ENCODE data around the gene TMEM212. TPM values are rescaled to one million over a fixed set of nuclear protein-coding genes. Genes with fewer than 3 reads are reported as not detected.

The TMEM212 gene
- total RNA-seq, 1 donor from 2014 or later, result not detected

DNA sequence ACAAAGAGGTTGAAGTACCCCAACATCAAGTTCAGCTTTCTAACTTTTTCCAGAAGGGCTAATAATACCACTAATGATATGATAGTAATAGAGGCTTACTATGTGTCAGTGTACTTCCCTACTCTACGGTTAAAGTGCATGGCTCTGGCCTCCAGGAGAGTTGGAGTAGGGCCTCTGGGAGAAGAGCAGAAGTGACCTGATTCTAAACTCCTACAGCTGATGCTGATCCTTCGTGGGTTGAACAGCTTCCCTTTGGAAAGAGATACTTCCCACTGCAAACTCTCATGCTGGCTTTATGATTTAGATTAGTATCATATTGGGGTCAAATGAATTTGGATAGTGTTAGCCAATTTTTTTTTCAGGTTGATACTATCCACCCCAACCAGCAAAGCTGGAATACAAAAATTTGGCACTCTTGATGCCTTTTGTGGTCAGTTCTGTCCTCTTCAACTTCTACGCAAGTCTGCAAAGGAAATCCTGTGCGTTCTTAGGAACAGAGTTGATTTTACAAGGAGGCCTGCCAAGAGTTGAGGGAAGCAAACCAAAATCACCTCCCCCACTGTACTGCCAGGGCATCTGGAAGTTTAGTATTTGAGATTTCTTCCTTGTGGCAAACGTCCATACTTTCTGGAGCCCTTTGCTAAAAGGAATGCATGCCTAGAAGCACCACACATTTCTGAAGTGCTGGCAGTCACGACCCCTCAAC lies 17.8 kb downstream of the TMEM212 start:
- peak; percentile 96 for DNase-seq

DNA sequence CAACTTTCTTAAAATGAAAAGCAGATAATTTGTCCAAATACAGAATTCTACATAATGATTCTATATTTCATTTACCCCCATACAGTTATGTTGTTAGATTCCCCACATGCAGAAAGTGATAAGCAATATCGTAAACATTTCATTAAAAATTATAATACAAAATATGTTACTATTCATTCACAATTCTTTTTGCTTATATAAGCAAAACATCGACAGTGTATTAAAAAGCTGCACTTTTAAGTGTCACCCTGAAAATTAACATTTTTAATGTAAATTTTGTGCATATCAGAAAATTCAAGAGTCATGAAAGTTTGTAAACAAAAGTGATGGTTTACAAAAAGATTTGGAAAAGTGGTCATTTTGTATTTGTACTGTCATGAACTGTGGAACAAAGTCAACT lies 19.2 kb downstream of the TMEM212 start:
- no peak for DNase-seq

DNA sequence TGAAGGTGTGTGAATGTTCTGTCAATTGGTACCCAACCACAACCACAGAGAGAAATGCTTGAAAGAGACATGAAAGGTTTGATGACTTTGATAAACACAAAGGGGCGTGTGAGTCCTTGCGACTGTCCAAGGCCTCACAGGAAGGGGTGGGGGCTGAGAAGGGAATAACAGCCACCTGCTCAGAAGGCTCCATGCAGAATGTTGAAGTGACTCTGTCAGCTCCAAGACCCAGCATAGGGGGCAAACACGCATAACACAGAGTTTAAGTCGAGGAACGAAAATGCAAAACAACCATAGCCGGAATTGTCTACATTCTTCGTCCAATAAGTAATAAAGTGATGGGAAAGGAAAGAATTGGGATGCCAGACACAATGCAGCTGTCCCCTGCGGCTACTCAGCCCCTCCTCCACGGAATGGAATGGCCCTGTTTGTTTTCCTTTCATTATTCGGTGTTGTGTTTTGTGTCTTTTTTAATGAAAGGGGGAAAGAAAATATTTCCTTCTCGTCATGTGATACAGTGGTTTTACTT lies 19.9 kb downstream of the TMEM212 start:
- peak; percentile 92 for DNase-seq

DNA sequence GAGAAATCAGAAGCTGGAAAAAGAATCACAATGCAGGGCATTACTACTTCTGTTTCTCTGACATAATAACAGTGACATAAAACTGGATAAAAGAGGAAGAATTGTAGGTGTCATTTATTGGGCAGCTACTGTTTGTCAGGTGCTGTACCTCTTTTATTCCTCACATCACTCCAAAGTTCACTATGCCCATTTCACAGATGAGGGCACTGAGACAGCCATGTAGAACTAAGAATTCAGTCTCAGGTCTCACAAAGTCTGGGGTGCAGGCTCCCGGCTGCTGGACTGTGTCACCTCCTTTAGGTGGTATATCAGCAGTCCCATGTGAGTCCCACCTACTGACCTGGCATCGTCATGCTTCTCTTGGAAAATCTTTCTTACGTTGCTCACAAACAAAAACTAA lies 20.8 kb downstream of the TMEM212 start:
- DNase-seq, result no peak

DNA sequence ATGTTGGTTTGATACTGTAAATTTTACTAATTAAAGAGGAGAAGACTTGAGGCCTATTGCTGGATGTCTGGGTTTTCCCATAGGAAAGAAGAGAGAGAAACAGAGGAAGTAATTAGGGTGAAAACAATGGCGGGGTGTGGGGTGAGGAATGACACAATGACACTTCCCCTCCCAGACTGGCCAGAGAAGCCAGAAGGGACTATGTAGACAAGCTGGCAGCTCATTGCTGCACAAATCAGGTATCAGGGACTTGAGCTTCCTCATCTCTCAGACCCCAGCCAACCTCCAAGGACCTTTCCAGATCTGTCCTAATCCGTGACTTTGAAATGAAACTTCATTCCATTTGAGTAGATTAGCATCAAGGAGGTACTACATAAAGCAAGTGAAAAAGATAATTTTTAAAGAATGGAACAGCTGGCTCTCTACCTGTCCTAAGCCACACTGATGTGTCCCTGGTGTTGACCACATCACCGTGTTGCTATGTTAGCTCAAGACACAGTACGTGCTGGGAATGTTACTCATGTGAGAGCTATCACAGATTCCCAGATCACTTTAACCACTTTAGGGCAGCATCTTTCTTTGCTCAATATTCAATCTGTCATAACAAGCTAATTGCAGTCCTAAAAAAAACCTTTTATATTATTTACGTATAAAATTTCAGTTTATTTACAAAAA lies 22.2 kb downstream of the TMEM212 start:
- DNase-seq, result peak; percentile 74

DNA sequence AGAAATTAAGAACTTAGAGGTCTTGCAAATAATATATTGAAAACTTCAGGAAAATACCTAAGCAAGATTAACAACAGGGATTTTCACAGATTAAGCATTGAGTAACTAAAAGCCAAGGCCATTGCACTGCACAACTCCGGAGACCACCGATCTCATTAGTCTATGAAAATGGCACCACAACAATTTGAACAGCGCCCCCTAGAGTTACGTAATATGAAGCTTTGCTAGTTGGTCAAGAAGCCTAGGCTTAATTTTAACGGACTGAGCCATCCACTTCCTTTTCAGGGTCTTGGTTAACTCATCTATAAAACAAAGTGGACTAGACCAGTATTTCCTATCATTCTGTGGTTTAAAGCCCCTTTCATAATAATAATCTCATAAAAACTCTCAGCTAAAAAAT lies 24.8 kb downstream of the TMEM212 start:
- no peak for DNase-seq

DNA sequence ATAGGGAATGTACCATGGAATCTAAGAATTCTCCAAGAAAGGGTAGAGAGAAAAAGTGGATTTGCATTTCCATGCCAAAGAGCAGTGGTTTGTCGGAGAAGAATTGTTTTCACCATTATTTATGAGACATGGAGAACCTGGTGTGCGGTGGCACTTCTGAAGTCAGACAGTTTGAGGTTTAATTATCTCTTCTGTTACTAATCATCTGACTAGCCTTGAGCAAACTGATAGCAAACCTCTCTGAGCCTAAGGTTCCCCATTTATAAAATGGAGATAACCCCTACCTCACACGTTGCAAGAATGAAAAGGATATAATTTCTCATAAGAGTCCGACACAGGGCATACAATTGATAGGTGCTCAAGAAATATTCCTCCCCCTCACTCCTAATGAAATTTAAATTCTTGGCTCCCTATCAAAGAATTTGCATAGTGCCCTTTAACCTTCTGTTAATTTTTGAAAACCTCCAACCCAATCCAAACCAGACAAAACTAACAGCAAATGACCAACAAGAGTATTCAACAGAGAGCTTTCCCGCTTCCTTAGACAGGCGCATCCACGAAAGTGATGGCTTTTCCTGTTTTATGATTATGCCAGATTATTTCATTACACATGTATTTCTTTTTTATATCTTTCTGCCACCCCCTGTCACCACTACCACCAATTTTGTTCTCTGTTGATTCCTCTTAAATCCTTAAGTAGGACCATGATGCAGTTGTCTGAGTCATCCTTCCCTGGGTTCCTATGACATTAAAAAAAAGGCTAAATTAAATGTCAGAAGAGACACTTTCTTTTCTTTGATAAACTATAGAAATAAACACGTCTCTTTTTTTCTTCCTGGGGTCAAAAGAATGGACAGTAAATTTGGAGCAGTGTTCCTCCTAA lies 28.5 kb downstream of the TMEM212 start:
- DNase-seq, result no peak

DNA sequence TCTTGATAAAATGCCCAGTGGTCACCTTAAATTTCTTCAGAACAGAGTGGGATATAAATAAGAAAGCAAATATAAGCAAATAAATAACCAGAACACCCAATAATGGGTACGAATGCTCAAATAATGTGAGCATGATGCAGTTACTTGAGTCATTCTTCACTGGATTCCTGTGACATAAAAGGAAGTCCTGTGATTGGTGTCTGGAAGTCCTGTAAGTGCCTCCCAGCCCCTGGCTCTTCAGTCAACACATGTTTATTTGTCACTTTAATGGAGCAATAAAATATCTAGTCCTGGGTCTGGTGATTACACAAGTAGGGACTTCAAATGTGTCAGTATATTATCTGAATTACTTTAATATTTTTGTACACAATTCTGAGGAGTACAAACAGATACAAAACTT lies 30.4 kb downstream of the TMEM212 start:
- DNase-seq, result peak; percentile 73

DNA sequence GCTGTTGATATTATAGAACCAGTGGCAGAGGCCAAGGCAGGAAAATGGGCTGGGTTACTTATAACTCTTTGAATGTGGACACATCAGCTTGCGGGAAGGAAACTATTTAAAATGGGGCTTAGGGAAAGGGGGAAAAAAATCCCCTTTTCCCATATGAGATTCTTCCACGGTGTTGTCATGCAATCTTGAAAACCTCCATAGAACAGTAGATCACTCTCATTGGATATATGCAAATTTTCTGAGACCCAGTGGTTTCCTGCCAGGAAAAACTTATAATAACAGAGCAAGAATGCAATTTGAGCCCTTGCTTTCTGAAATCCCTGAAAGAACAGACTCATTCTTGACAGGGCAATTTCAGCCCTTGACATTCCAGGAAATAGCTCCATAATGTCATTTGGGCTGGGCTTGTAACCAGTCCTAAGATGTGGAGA lies 31.1 kb downstream of the TMEM212 start:
- peak; percentile 95 for DNase-seq

DNA sequence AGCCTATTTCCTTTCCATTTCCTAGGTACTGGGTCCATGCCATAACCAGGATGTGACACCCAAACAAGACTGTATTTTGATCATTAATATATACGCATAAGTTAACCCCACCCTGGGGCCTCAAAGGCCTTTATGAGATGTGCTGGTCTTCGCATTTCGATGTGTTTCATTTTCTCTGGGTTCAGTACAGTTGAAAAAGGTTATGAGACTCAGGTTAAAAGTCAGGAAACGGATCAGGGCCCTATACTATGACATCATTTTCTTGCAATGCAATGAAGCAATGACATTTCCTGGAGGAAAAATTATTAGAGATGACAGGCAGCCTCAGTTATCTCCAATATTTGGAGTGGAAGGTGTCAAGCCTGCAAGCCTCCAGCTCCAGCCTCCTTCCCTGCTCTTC lies 31.7 kb downstream of the TMEM212 start:
- peak; percentile 71 for DNase-seq

DNA sequence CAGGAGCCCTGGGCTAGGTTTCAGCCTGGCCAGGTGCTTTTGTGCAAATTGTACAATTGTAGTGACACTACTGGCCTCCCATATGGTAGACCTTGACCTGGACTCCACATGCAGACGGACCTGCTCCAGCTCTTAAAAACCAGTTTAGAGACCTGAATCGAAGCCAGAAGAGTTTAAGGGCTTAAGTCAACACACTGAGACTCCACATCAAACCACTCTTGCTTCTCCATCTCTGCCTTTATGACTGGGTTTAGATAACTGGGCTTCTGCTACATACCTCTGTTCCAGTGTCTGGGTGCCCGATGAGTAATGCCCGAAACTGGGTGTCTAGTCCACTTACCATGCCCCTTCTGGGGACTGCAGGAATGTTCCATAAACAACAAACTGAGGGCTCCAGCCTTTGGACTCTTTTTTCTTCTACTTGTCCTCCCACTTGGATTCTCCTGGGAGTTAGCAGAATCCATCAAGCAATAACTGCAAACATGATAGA lies 32.8 kb downstream of the TMEM212 start:
- DNase-seq, result no peak

DNA sequence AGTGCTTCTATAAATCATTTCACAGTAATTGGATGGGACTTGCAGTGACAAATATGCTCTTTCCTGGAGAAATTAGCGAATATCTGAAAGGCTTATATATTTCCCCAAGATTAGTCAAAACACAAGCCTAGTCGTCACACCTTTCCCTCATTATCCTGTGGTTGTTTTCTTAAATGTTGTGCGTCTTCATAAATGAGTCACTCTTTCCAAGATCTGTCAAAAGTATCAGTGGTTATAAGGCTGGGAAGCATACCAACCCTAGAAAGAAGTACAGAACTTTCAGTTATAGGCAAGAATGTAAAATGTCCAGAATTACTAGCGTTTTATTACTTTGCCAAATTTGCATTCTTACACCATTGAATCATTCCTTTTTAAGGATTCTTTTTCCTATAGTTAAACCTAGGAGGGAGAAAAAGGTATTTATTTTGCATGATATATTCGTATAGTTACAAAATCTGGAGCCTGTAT lies 33.6 kb downstream of the TMEM212 start:
- DNase-seq, result peak; percentile 88

DNA sequence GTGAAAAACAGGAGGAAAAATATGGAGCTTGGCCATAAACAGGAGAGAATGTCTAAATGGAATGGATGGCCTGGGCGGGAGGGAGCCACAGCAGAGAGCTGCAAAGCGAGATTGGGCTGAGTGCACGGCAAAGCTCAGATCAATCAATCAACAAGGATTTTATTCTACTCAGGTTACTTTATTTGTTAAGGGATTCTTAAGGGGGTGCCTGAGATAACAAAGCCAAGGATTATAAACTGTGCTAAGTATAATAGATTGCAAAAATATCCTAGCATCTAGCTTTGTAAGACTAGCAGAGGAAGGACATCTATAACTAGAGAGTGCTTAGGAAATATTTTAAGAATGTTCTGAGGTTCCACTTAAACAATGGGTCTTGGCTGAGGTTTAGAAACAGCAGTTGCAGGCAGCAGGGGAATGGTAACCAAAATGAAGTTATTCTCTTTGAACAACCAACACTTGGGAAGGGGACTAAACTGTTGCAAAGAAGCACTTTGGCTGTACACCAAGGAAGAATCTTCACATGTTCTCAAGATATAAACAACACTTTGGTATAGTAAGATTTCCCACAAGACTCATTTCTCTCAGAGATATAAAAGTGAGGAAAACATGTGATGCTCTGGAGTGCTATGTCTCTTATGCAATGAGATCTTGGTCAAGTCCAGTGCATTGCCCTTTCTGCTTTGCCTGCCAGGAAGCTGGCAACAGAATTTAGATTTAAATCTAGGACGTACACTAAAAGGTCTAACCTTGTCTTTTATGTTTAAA lies 35.5 kb downstream of the TMEM212 start:
- no peak for DNase-seq

DNA sequence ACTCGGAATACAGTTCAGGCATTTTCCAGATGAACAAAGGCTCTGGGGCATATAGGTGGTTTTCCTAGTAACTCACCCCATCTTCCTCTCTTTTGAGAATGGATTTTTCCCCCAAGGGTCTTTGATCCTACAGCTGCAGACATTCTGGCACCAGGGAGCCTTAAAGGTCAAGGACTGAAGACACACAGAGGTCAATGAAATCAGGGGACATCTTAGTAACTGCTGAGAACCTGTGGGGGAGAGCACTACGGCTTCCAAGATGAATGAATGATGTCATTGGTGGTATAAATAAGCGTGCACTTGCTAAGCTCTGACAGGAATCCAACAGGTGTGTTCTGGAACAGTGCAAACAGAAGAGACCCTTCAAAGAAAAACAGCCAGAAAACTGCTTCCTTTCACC lies 36.3 kb downstream of the TMEM212 start:
- no peak for DNase-seq

DNA sequence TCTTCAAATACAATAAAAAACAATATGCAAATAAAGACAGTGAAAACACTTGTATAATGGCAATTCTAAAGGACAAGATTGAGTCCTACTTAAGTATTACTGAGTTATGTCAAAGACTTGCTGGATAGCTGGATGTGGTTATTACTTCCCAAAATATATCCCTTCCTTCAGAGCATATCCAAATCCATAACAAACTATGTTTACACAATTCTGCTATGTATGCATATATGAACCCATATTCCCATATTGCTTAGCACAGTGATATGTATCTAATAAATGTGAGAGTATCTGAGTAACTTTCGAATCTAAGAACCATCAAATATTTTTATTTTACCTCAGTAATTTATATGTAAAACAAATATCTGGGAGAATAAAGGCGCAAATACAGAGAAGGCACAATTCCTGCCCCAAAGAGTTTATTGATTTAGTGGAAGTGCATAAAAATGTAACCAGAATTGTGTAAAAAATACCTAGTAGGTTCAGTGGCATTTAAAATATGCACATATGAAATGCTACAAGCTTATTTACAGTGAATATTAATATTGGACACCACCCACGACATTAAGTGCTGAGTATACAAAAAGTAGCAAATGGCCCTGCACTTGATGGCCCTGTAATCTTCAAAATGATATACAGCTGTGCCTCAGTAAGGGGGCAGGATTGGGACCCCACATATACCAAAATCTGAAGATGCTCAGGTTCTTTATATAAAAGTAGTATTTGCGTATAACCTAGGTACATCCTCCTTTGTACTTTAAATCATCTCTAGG lies 37.1 kb downstream of the TMEM212 start:
- DNase-seq, result no peak

DNA sequence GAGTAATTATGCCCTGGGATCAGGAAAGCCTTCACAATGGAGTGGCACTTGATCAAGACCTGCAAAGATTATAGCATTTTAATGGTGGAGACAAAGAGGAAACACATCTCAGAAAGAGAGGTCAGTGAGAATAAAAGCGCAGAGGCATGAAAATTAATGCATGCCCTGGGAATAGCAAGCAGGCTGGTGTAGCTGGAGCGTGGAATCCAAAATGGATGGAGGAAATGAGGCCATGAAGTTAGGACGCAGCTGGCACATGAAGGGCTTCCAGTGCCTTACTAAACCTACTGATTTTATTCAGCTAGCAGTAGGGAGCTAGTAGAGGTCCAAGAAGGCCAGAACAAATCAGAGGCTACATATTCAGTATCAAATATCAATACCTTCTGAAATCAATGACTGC lies 38.1 kb downstream of the TMEM212 start:
- DNase-seq, result peak; percentile 58

DNA sequence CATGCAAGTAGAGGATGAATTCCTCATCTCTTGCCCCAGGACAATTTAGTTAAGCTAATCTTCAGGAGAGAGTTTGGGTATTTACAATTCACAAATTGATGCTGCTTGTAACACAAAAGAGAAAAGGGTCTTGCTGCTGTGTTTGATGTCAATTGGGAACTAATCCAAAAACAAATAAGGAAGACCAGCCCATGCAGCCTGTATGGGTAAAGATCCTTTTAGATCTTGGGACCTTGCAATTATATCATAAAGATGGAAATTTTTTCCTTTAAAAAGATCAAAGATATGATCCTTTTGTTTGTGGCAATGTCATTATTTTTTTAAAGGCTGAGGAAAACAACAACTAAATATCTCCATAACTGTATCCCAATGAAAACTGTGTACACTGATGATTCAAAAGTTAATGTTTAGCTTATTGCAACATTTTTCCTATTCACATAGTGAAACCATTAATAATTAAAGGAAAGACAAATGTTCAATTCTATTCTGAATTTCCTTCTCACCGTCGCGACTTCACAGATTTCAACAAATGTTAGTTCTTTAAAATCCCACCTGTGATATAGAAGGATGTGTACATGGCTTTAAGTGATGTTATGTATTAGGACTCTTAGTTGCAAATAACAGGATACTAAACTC lies 40.2 kb downstream of the TMEM212 start:
- DNase-seq, result no peak

DNA sequence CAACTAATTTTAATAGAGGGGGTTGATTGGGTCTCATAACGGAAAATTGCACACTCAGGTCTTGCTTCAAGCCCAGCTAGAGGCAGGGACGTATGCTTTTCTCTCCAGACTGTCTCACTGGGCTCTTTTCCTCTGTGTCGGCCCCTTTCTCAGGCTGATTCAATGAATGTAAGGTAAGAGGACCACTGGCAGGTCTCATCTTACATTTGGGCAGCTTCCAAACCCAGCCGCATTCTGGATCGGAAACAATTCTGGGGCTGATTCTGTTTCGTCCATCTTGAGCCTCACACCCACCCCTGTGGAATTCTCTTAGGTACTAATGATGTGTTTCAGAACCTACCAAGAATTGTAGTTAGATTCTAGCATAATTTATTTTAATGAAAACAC lies 40.7 kb downstream of the TMEM212 start:
- DNase-seq, result no peak

DNA sequence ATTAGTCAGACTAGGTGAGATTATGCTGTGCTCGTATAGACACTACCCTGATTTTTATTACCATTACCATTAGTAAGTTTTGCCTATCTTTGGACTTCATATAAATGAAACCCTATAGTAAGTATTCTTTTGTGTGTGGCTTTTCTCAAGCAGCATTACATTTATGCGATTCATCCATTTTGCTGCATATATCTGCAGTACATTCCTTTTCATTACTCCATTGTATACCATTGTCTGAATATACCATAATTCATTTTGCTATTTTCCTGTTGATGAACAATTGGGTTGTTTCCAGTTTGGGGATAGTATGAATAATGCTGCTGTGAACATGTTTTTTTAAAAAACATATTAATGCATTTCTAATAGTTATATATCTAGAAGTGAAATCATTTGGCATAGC lies 45.3 kb downstream of the TMEM212 start:
- no peak for DNase-seq

DNA sequence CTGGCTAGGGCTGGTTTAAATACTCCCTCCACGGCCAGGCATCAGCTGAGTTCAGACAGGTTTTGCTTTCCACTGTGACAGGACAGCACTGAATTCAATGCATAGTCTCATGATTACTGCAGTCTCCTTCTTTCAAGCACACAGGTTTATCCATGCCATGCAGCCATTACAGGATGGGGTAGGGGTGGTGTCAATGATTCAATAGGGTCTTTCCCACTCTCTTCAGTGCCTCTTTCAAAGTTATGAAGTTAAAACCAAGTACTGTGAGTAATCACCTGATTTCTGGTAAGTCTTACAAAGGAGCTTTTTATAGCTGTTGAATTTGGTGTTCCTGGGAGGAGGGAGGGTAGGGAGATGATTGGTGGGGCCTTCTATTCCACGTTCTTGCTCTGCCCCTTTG lies 47.2 kb downstream of the TMEM212 start:
- DNase-seq, result no peak

DNA sequence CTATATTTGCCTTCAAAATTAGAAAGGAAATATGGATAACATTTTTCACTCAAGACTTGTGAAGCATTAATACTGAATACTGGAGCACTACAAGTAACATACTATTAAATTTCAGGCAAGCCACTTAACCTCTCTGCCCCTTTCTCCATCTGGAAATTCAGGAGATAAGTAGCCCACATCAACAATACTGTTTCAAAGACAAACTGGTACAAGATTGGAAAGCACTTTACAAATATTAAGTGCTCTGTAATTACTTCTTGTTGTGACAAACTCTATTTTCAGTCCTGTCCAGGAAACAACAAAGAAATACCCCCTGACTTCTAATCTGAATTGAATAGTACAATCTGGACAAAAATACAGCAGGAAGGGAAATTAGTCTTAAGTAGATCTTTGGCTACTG lies 49.3 kb downstream of the TMEM212 start:
- no peak for DNase-seq

Measured in dermis blood vessel endothelial cell (primary cell).